ENCODE data around the gene EYA2.

EYA2 gene

DNA sequence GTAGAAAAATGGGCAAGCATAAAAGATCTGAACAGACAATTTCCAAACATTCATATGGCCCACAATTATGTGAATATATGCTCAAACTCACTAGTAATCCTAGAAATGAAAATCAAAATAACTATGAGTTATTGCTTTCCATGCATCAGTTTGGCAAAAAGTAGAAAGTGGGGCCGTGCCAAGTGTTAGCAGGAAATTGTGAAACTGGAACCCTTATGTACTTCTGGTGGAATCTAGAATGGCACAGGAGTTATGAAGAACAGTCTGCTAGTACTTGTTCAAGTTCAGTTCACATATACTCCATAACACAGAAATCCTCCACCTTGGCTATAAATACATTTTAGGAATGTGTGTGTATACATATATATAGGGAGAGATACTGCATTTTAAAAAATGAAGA, 89.8 kb downstream of the EYA2 start:
- DNase-seq, result no peak

DNA sequence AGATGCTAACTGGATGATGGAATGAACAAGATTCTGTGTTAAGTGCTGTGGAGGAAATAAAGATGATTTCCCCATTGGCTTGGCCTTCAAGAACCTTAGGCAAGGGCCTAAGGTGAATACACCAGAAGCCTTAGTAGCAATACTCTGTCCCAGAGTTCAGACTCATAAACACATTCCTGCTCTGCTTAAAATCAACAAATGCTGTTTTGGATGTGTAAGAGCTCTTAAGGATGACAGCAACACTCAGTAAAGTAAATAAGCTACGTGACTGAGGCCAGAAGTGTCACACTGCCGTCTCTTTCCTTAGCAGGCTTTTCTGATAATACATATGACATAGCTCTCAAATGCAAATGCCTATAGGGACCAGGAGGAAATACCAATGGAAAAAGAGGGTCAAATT, 90.6 kb downstream of the EYA2 start:
- no peak for DNase-seq

DNA sequence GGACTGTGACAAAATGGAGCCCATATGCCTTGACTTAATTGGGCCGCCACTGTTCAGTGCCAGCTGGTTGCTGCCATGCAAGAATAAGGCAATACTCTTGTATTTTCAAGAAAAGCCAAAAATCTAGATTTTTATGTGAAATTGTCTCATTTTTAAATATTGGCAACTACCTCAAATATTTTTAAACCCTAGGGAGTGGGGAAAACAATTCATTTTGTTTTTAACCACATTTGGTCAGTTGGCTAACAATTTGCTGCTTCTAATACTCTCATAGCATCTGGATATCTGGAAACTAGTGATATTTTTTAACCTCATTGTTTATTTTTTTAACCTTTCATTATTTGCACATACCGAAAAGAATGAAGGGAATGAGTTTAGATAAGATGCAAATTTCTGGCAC, 91.0 kb downstream of the EYA2 start:
- DNase-seq, result no peak

DNA sequence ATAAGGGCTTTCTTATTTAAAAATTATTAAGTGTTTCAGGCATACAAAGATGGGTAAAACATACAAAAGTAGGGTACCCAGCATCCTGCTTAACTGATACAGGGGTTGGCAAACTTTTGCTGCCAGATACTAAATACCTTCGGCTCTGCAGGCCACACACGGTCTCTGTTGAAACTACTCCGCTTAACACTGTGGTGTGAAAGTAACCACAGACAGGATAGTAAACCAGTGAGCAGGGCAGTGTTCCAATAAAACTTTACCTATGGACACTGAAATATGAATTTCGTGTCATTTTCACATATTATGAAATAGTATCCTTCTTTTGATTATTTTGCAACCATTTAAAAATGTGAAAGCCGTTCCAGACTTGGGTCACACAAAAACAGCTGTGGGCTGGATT, 92.4 kb downstream of the EYA2 start:
- DNase-seq, result no peak

DNA sequence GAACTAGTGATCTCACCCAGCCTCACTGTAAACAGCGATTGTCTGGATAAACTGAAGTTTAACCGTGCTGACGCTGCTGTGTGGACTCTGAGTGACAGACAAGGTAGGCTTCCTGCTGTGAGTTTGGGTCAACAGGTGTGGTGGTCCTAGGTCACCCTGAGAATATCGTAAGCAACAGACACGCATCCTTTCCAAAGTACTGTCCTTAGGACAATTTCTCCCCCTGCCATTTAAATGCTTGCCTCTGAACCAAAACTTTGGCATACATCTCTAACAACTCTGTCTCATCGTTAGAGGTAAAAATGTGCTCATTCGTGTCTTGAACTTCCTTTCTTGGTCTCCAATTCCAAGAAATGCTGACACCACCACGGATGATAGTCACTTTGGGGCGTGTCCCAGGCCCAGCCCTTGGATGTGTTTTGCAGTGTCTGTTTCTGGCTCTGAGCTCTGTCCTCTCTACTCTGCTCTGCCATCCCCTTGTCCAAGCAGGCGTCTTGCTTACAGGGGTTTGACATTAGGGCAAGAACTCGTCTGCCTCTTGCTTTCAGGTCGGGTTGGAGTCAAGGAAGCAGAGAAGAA, 95.5 kb downstream of the EYA2 start:
- no peak for DNase-seq

DNA sequence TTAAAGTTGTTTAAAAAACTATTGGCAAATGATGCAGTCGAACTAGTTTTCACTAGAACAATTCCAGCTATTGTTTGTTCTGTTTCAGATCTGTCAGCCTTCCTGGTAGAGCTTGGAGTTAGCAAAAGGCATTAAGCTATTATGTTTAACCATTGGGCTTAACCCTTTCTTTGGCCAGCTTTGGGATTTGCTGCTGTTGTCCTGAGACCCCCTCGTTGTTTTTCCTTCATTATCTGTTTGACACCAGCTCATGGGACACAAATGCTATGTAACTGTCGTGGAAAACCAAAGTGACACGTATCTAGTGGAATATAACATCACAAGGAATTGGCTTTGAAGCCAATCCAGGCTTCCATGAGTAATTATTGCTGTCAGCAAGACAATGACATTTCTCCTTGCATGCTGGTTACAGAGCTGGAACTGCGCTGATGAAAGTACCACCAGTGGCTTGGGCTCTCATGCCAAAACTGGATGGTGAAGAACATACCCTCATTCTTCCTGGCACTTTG, 96.0 kb downstream of the EYA2 start:
- no peak for DNase-seq

DNA sequence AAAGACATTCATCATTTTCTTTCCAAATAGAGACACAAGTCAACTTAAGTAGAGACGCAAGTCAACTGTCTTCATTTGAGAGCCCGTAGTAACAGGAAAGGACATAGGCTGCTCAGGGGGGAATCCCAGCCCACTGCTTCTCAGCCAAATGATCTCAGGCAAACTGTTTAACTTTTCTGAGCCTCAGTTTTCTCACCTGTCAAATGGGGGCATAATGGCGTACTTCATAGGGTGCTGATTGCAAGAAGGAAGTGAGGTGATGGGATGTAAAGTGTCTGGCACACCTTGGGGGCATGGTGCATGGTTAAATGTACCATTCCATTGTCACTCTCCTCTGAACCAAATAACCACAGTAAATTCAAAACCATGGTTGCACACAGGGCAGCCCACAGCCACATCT, 96.5 kb downstream of the EYA2 start:
- no peak for DNase-seq

DNA sequence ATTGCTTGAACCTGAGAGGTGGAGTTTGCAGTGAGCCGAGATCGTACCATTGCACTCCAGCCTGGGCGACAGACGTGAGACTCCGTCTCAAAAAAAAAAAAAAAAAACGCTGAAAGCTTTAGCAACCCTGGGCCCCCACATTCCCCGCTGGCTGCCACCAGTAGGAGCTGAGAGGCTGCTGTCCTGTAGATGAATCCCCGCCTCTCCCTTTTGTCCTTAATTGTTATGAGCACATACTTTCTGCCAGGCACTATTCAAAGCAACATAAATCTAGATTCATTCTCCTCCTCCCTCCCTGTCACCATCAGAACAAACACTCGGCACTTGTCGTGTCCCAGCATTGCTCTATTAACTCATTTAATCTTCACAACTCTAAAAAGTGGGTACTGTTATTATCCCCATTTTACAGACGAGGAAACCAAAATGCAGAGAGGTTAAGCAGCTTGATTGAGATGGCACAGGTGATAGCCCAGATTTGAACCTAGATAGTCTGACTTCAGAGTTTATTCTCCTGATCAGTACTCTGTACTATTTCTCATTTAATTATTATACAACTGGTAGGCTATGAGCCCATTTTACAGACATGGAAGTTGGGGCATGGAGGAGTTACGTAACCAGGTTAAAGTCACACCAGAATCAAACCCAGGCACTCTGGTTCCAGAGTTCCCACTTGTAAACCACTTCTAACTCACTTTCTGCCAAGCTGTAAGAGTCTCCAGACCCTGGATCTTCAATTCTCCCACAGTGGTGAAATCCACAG, 97.4 kb downstream of the EYA2 start:
- no peak for DNase-seq

DNA sequence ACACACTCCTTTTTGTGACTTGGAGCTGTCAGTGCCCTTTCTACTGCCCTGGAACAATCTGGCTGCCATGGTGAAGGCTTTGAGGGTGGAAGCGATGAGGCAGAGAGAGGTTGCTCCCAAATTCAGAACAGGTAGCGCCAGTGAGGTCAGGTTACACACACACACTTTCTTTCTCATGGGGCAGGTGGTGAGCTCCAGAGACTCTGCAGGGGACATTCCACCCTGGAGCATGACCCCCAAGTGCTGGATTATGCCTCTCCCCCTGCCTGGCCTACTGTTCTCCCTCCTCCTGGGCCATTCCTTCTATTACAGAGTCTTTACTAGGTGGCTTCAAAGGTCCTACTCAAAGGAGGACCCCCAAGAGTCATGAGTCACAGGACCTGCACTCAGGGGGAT, 98.0 kb downstream of the EYA2 start:
- no peak for DNase-seq

DNA sequence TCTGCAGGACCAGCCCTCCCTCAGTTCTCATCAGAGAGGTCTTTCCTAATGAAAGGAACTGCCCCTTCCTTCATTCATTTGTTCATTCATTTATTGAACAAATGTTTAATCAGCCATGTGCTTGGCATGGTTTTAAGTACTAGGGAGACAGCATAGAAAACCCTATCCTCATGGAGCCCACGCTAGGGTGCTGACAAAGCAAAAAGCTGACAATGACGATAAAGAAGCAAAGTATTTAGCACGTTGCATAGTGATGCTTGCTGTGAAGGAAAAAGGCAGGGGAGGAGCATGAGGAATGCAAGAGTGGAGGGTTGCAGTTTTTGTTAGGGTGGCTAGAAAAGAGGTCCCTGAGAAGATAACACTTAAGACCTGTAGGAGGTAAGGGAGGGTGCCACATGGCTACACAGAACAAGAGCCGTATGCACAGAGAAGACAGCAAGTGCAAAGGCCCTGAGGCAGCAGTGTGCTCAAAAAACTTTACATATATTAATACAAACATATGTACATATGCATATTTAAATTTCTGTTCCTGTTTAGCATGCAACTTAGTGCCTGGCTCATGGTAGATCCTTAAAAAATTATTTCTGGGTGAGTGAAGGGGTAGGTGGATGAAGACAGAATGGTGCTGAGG, 98.9 kb downstream of the EYA2 start:
- no peak for DNase-seq

DNA sequence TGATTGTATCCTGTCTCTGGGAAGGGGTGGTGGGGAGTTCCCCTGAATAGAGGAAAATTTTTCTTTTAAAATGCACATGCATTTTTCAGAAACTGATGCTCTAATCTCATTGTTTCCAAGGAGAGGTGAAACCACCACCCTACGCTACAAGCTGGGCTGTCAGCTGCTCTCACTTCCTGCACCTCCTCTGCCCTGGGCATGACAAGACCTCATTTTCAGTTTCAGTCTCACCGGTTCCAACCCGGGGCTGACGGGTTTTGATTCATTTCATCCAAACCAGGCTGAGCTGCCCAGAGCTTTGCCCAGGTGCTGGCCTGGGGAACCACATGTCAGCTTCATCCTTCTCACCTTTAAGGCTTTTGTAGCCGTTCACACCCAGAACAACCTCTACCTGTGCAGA, 99.7 kb downstream of the EYA2 start:
- DNase-seq, result no peak

DNA sequence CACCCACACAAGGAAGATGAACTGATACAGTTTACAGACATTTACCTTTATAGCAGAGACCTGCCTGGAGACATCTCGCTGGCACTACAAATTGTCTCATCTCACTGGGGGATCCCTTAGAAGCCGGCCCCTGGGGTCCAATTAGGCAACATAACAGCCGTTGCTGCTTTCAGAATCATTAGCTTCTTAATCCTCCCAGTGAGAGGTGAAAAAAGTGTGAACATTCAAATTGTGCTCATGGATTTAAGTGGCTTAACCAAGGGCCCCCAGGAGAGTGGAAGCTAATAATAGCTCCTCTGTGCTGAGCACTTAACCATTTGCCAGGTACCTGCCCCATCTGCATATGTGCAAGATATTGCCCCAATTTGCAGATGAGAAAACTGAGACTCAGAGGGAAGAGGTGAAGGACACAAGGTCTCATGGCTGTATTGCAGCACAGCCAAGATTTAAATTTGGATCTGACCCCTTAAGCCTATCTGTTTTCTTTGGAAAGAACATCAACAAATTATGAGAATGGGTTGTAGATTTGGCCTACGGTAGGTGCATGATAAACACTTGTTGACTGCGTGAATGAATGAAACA, 101.0 kb downstream of the EYA2 start:
- DNase-seq, result no peak

DNA sequence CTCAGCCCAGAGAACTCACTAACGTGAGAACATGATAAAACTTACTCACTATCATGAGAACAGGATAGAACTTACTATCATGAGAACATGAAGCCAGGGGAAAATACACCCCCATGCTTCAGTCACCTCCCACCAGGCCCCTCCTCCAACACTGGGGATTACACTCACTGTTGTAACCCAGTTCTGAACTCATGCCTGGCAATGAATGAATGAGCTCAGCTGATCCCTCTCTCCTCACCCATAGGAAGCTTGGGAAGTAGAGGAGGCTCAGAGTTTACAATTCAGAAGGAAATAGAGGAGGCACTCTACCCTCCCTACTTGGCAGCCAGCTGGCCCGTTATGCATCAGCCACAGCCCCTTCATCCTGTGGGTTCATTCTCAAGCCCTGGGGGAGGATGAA, 102.5 kb downstream of the EYA2 start:
- DNase-seq, result no peak

DNA sequence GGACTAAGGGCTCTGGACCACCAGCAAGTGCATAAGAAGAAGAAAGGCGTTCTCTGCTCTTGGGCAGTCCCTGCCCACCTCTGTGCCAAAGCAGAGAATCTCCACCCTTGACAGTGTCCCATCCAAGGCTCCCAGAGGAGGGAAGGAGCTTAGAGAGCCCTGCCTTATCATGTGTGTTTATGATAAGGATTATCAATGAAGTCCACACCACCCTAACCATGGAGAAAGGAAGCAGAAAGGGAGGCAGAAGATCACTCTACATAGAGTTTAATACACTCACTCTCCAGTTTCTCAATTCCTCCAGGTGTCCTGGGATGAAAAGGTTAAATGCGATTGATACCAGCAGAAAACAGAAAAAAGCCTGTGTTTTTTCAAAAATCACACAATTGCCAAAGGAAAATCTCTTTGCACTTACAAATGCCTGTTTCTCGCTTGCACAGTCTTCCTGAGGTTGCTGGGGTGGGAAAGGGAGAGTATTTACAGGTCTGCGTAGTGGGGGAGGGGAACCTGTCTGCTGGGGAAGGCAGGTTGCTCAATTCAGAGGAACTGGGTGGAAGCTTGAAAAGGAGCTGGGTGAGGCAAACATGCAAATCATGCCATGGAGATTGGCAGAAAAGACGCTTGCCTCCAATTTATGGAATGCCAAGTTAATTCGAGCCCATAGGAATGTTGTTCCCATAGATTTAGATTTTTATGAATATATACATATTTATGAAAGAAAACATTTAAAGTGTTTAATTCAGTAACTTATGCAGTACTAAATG, 104.0 kb downstream of the EYA2 start:
- no peak for DNase-seq

DNA sequence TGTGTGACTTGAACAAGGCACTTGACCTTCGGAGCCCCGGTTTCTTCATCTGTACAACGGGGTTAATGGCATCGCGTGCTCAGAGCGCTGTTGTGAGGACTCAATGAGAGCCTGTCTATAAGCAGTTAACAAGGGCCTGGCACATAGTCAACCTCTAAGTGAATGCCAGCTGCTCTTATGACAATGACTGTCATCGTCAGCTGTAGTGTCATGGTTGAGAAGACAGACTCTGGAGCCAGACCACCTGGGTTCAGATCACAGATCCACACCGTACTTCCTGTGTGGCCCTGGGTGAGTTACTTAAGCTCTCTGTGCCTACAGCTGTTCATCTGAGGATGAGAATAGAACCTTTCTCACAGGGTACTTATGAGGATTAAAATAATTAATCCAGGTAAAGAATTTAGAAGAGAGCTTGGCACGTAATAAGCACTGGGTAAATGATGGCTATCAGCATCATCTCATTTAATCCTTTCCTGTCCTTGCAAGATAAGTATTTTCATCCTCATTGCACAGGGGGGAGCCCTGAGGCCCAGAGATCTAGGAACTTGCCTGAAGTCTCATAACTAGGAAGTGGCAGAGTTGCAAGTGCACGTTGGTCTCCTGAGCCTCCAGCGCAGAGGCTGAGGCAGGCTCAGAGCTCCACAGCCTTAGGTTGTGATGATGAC, 105.3 kb downstream of the EYA2 start:
- DNase-seq, result peak; percentile 80

DNA sequence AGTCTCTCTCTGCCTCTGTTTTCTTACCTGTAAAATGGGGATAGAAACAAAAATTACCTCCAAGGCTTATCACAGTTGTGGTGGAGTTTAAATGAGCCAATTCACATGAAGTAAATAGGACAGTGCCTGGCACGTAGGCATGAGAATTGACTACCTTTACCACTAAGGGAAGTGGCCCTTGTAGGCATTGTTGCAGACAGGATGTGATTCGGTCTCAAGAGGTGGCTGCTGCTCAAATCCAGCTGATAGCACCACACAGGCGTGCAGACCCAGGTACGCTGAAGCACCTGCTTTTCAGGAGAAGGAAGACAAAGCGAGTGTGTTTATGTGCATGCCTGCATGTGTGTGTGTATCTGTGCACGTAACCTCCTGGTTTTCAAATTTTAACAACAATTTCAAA, 108.6 kb downstream of the EYA2 start:
- no peak for DNase-seq

DNA sequence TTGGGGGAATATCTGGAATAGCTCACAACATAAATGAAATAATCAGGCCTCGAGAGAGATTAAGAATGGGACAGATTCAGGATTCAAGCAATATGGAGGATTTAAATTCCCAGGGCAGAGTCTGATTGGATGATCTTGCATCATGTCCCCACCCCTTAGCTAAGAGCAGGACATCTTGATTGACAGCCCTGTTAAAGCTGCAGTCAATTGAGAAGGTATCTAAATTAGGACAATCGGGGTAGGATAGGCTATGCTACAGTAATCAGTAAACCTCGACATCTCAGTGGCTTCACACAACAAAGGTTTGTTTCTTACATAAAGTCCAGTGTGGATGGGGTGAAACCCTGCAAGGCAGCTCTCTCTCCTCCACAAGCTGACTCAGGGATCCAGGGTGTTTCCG, 109.5 kb downstream of the EYA2 start:
- DNase-seq, result no peak

DNA sequence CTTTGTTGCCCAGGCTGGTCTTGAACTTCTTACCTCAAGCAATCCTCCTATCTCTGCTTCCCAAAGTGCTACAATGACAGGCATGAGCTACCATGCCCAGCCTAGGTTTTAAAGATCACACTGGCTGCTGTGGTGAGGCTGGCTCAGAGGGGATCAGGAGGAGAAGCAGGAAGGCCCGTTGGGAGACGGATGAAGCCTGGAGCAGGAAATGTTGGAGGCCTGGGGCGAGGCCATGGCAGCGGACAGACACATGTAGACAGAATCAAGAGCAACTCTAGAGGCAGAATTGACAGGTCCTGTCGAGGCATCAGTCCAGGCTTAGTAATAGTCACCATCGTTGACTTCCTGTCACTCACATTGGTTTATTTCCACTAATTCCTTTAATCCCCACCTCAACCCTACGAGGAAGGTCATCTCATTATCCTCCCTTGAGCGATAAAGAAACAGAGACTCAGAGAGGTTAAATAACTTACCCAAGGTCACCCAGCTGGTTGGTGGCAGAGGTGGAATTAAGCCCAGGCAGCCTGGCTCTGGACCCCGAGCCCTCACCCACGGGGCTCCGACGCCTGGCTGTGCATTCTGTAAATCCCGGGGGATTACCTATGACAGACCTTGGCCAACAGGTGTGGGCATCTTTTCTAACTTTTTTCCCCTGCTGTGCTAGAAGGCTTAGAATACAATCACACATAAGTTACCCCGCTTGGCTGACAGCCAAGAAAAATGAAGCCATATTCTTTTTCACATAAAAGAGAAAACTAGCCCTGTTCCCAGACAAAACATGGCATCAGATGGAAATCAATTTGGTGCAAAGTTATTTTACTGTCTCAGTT, 113.4 kb downstream of the EYA2 start:
- DNase-seq, result no peak

DNA sequence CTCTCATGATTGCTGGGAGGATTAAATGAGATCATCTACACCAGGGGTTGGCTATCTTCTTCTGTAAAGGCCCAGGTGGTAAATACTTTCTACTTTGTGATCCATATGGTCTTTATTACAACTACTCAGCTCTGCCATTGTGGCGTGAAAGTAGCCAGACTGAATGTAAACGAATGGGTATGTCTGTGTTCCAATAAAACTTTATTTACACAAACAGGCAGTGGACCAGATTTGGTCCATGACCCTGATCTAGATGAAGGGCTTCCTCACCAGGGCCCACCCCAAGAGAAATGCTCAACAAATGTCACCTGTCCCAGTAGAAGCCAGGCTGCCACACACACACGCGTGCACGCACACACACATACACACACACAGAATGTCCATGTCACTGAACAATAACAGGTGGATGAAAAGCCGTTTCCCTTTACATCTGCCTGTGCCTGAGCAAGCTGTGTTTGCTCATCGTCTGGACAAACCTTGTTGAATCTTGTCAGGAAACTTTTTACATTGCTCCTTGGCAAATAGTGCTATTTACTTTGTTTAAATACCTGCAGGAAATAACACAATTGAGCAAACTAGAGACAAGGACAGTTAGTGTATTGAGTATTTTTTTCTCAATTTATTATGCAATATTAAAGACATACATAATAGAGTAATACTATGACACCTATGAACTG, 114.3 kb downstream of the EYA2 start:
- DNase-seq, result peak; percentile 93

DNA sequence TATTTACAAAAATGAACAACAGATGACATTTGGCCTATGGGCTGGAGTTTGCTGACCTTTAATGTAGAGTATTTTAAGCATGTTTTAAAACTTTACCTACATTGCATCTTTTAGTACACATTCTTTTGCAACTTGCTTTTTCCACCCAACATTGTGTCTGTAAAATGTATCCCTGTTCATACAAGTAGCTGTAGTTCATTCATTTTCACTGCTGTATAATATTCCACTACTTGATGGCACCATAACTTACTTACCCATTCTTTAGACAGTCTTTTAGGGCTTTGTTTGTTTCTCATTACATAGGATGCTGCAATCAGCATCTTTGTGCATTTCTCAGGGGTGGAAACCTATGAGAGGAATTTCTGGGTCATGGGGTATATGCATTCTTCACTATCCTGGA, 115.1 kb downstream of the EYA2 start:
- DNase-seq, result no peak

DNA sequence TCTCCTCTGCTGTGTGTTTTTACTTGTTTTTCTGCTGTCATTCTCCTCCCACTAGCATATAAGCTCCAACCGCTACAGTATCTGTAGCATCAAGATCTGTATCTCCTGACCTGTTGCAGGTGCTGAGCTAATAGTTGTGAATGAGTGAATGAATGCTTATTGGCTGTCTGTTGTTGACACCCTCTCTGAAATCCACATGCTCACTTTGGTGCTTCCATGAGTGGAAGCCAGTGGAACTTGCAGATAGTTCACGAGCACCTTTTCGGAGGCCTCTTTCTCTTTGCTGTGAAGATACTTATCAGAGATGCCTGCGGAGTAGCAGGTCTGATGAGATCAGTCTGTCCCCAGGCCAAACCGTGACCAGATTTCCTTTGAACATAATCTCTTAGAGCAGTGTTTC, 117.3 kb downstream of the EYA2 start:
- no peak for DNase-seq

Data from SHP77 treated with DMSO at 0.1 percent for 48 hours (cell line).